Prostate gland (tissue), 2 donors: Measurements from ENCODE around the gene CACNA1E.

Source experiments
- POLR2A ChIP-seq: fragments of 450-650 bp; IDR thresholded peaks from one replicate; pipeline ENCODE4 v1.6.1; 2016; ENCODE audit warnings: antibody characterized with exemption, mild to moderate bottlenecking
- TF ChIP-seq, protein P1 (sequence below), 4 experiments: fragments of 200-600 bp in 2 of 4; fragments of 450-650 bp in 2 of 4; sonication (generic) in 2 of 4; IDR thresholded peaks; 1 replicate in 3 of 4; 2 replicates in 1 of 4; pipeline ENCODE4 v1.5.1; 2016 to 2019; ENCODE audit warnings: antibody characterized with exemption in 4 of 4, mild to moderate bottlenecking in 2 of 4, moderate library complexity in 2 of 4

DNA sequence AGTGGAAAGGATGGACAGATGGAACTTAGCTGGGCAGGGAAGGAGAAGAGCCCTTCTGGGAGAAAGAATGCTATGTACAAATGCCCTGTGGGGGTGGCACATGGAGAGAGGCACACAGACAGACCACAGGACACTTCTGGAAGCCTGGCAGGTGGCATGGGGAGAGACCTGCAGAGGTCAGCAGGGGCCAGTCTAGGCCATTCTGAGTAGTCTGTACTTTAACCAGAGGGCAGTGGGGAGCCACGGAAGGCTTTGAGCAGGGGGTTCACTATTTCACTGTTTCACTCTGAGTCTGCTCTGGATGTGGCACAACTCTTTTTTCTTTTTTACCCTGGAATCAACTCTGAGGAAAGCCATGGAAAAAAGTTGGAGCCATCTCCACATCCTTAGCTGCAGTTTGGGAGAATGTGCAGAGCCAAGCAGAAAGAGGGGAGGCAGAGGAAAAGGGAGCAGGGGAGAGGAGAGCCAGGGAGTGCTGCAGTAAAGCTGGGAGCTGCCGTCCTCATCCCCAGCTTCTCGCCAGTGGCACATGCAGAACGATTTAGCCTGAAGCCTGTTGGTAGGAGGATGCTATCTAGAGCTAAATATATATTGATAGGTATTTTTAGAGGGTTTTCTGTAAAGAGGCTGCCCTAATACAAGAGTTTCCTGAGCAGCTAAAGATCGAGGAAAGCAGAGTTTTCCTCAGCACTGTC lies 34.0 kb downstream of the CACNA1E start:
- TF ChIP-seq, protein P1, sequence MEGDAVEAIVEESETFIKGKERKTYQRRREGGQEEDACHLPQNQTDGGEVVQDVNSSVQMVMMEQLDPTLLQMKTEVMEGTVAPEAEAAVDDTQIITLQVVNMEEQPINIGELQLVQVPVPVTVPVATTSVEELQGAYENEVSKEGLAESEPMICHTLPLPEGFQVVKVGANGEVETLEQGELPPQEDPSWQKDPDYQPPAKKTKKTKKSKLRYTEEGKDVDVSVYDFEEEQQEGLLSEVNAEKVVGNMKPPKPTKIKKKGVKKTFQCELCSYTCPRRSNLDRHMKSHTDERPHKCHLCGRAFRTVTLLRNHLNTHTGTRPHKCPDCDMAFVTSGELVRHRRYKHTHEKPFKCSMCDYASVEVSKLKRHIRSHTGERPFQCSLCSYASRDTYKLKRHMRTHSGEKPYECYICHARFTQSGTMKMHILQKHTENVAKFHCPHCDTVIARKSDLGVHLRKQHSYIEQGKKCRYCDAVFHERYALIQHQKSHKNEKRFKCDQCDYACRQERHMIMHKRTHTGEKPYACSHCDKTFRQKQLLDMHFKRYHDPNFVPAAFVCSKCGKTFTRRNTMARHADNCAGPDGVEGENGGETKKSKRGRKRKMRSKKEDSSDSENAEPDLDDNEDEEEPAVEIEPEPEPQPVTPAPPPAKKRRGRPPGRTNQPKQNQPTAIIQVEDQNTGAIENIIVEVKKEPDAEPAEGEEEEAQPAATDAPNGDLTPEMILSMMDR (IDR thresholded peaks at IDR 0.05): no peak
- TF ChIP-seq POLR2A: no peak
